B cell (primary cell): Measurements from ENCODE around the gene GALNT18. TPM values are rescaled to one million over a fixed set of nuclear protein-coding genes. Genes with fewer than 3 reads are reported as not detected.

Source experiments
- ATAC-seq: fragments of 200-7000 bp; cut with Tn5 transposase; one replicate; pipeline ENCODE4 v1.10.0; 2021; ENCODE audit warnings: low read depth, mild to moderate bottlenecking, moderate number of reproducible peaks, moderate library complexity
- CTCF ChIA-PET: fragments of 350-600 bp; sonication (Branson Sonifier 250); formaldehyde crosslinking; loops from one replicate; lab custom pipeline; 2021; ENCODE audit warnings: antibody characterized with exemption, inconsistent platforms; lab: Charles Lee
- POLR2A ChIA-PET: fragments of 350-600 bp; sonication (Branson Sonifier 250); formaldehyde crosslinking; loops from one replicate; lab custom pipeline; 2021; ENCODE audit warnings: antibody characterized with exemption; lab: Charles Lee
- DNase-seq: peaks from one replicate; pipeline ENCODE4 v3.0.0; 2013
- H2AFZ ChIP-seq: 2 replicates; pipeline ENCODE4 v1.6.1; 2012; ENCODE audit warnings: mild to moderate bottlenecking, low read depth, low read length; ENCODE audit not compliant: insufficient read depth, poor library complexity, severe bottlenecking
- H3K27ac ChIP-seq, 2 donors: 1 replicate in 1 of 2; 2 replicates in 1 of 2; pipeline ENCODE4 v1.5.1; 2012 to 2013; ENCODE audit warnings: low read length in 2 of 2, mild to moderate bottlenecking in 2 of 2, moderate library complexity in 1 of 2
- H3K27me3 ChIP-seq, 4 experiments: fragments of 200-600 bp in 1 of 4; sonication (generic) in 1 of 4; replicated peaks in 1 of 4; 1 replicate in 2 of 4; 2 replicates in 2 of 4; pipeline versions ENCODE4 v1.6.1 to v1.7.0; 2013 to 2016; ENCODE audit warnings: low read length in 3 of 4, mild to moderate bottlenecking in 2 of 4, mixed read lengths in 1 of 4, moderate library complexity in 1 of 4; ENCODE audit not compliant: insufficient read depth in 4 of 4, control insufficient read depth in 3 of 4; ENCODE audit errors: control extremely low read depth in 1 of 4
- H3K36me3 ChIP-seq, 2 experiments: replicated peaks in 1 of 2; 1 replicate in 1 of 2; 2 replicates in 1 of 2; pipeline versions ENCODE4 v1.6.1 to v1.7.1; 2013; ENCODE audit warnings: low read length in 1 of 2; ENCODE audit not compliant: insufficient read depth in 2 of 2, control insufficient read depth in 1 of 2; ENCODE audit errors: control extremely low read depth in 1 of 2, extremely low read depth in 1 of 2
- H3K4me1 ChIP-seq, 2 donors: fragments of 200-600 bp in 1 of 2; sonication (generic) in 1 of 2; 1 replicate in 1 of 2; 2 replicates in 1 of 2; pipeline versions ENCODE4 v1.5.1 to v1.6.1; 2013 to 2017; ENCODE audit warnings: low read length in 2 of 2; ENCODE audit not compliant: control insufficient read depth in 2 of 2, insufficient read depth in 2 of 2
- H3K4me2 ChIP-seq: replicated peaks from 2 replicates; pipeline ENCODE3; 2012; ENCODE audit warnings: mild to moderate bottlenecking, low read depth, low read length; ENCODE audit not compliant: poor library complexity, severe bottlenecking
- H3K4me3 ChIP-seq, 5 experiments: fragments of 200-600 bp in 1 of 5; sonication (generic) in 1 of 5; 1 replicate in 3 of 5; 2 replicates in 2 of 5; pipeline versions ENCODE4 v1.5.1 to v1.7.0; 2011 to 2016; ENCODE audit warnings: low read length in 4 of 5, mild to moderate bottlenecking in 4 of 5, low read depth in 2 of 5, control low read depth in 1 of 5, moderate library complexity in 1 of 5; ENCODE audit not compliant: insufficient read depth in 1 of 5; ENCODE audit errors: control extremely low read depth in 1 of 5, extremely low read depth in 1 of 5
- H3K79me2 ChIP-seq: fragments of 200-600 bp; sonication (generic); one replicate; pipeline ENCODE4 v1.6.0; 2016; ENCODE audit warnings: low read length; ENCODE audit not compliant: control insufficient read depth, insufficient read depth
- H3K9ac ChIP-seq: fragments of 200-600 bp; sonication (generic); 2 replicates; pipeline ENCODE4 v1.6.1; 2017; ENCODE audit warnings: mild to moderate bottlenecking, low read length, moderate library complexity
- H3K9me3 ChIP-seq, 3 donors: one replicate each; pipeline versions ENCODE4 v1.6.1 to v1.7.1; 2013; ENCODE audit warnings: low read length in 2 of 3; ENCODE audit not compliant: control insufficient read depth in 2 of 3, insufficient read depth in 1 of 3; ENCODE audit errors: control extremely low read depth in 1 of 3
- H4K20me1 ChIP-seq: 2 replicates; pipeline ENCODE4 v1.6.0; 2012; ENCODE audit warnings: mild to moderate bottlenecking, low read length; ENCODE audit not compliant: insufficient read depth, control insufficient read depth, poor library complexity, severe bottlenecking
- H3K27ac Mint-ChIP-seq: one replicate; pipeline ENCODE4 v1.8.0; 2021; ENCODE audit warnings: mixed read lengths
- H3K27me3 Mint-ChIP-seq: one replicate; pipeline ENCODE4 v1.8.0; 2021; ENCODE audit warnings: mixed read lengths
- H3K4me1 Mint-ChIP-seq: one replicate; pipeline ENCODE4 v1.8.0; 2021; ENCODE audit warnings: mixed read lengths
- H3K4me3 Mint-ChIP-seq: one replicate; pipeline ENCODE4 v1.8.0; 2021; ENCODE audit warnings: mixed read lengths
- H3K9me3 Mint-ChIP-seq: one replicate; pipeline ENCODE4 v1.8.0; 2022; ENCODE audit warnings: mixed read lengths; ENCODE audit not compliant: insufficient read depth
- EZH2 ChIP-seq: IDR thresholded peaks from 2 replicates; pipeline ENCODE4 v1.6.1; 2012; ENCODE audit warnings: borderline replicate concordance, low read depth, mild to moderate bottlenecking, moderate library complexity, low read length; ENCODE audit not compliant: insufficient read depth, poor library complexity, severe bottlenecking
- WGBS: methylation state at CpG from one replicate; pipeline ENCODE4 v1.1.5; 2013; ENCODE audit warnings: missing lambda C conversion rate; ENCODE audit not compliant: insufficient coverage; 5-methylcytosine and 5-hydroxymethylcytosine counted together
- intact Hi-C: fragments of 100-400 bp; cut with micrococcal nuclease; formaldehyde crosslinking; loops from one replicate; pipeline ENCODE4 v1.10.0; 2022
- polyA plus RNA-seq: library from polyadenylated mRNA; depleted of rRNA; stranded (reverse); fragments of >200 nt; gene quantifications from 2 replicates; pipeline ENCODE4 v1.2.3, GENCODE V29; 2012
- total RNA-seq, 2 donors: library from RNA; stranded (reverse); fragments of 120-200 nt in 1 of 2; gene quantifications; 1 replicate in 1 of 2; 2 replicates in 1 of 2; pipeline versions ENCODE4 v1.2.3 to v1.2.4, GENCODE V29; 2013 to 2022
- TF ChIP-seq, protein P1 (sequence below): fragments of 200-600 bp; IDR thresholded peaks from one replicate; pipeline ENCODE4 v1.8.0; 2022; ENCODE audit warnings: antibody characterized with exemption, mild to moderate bottlenecking

GALNT18 gene
- total and polyA plus RNA-seq, 2 donors (not counting 1 experiment from before 2014, with no cell fraction given) = not detected

DNA sequence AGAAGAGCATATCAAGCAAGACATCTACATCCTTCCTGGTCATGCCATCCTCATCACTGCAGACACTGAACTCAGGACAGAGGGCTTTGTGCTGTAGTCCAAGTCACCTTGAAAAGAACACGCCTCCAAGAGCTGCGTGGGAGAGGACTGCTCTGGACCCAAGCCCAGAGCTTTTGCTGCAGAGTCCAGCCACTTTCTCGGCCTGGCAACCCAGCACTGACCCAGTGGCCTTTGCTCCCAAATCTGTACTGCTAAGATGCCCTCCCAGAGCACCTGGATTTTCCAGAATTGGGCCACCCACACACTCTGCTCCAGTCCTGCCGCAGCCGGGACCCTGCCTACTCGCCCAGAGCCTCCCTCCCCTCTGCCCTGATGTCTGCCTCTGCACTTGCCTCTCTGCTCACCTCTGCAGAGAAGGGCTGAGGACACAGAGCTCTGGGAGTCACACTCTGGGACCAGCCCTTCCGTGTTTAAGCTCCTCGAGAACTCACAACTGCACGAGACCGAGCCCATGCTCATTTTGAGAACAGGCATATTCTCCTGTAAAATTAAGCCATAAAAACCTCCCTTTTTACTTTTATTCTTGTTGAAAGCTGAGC lies 185.0 kb downstream of the GALNT18 start:
- no peak overlapping the region for H3K4me2 ChIP-seq
- Mint-ChIP-seq H3K4me1 (no peaks in the 10 kb centered on the region), H3K9me3 (no peaks in the 10 kb centered on the region), H3K27me3 (no peaks in the 10 kb centered on the region), H3K27ac (no peak overlapping the region), H3K4me3 (no peak overlapping the region)
- WGBS = 80% methylated on average over 8 of the region's 10 CpGs
- no peaks in the 10 kb centered on the region for H3K79me2 ChIP-seq
- no peak for ATAC-seq
- H3K9me3 ChIP-seq = no peaks in the 10 kb centered on the region
- peaks cover 0 to 3% (median 0%) of the 10 kb centered on the region in 4 experiments for H3K27me3 ChIP-seq
- ChIA-PET CTCF (no interaction called here), POLR2A (no interaction called here)
- H3K9ac ChIP-seq = no peak overlapping the region
- no peaks in the 10 kb centered on the region for H3K36me3 ChIP-seq
- intact Hi-C loops = no loop called here
- TF ChIP-seq, protein P1, sequence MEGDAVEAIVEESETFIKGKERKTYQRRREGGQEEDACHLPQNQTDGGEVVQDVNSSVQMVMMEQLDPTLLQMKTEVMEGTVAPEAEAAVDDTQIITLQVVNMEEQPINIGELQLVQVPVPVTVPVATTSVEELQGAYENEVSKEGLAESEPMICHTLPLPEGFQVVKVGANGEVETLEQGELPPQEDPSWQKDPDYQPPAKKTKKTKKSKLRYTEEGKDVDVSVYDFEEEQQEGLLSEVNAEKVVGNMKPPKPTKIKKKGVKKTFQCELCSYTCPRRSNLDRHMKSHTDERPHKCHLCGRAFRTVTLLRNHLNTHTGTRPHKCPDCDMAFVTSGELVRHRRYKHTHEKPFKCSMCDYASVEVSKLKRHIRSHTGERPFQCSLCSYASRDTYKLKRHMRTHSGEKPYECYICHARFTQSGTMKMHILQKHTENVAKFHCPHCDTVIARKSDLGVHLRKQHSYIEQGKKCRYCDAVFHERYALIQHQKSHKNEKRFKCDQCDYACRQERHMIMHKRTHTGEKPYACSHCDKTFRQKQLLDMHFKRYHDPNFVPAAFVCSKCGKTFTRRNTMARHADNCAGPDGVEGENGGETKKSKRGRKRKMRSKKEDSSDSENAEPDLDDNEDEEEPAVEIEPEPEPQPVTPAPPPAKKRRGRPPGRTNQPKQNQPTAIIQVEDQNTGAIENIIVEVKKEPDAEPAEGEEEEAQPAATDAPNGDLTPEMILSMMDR = no peak
- TF ChIP-seq EZH2 = no peak
- no peak for DNase-seq
- H3K4me3 ChIP-seq = no peak overlapping the region
- no peaks in the 10 kb centered on the region for H4K20me1 ChIP-seq
- no peak overlapping the region for H3K27ac ChIP-seq
- no peaks in the 10 kb centered on the region for H3K4me1 ChIP-seq
- H2AFZ ChIP-seq = no peak overlapping the region

DNA sequence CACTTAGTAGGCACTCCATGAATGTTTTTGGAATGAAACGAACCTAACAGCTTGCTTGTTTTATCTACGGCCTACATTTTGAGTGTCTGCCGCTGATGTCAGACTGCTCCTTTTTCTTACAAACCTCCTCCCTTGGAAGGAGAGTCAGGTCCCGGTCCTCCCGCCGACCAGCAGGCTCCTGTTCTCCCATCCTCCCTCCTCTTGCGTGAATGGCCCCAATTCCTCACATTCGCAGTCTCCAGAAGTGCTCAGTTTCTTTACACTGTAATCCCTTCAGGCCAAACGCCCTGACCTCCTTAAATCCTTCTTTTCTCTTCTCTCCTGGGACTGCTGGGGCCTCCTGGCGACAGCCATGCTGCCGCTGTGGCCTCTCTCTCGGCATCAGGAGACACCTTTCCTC lies 186.2 kb downstream of the GALNT18 start:
- H3K36me3 ChIP-seq = no peaks in the 10 kb centered on the region
- ATAC-seq (no peak), DNase-seq (no peak)
- WGBS = 91% methylated on average over 8 of the region's 12 CpGs
- TF ChIP-seq, protein P1 = no peak
- no peak for TF ChIP-seq EZH2
- POLR2A ChIA-PET = no interaction called here
- H3K79me2 ChIP-seq = no peaks in the 10 kb centered on the region
- no peaks in the 10 kb centered on the region for H3K4me1 ChIP-seq
- no peak overlapping the region for H3K4me3 ChIP-seq
- no peaks in the 10 kb centered on the region for H4K20me1 ChIP-seq
- H2AFZ ChIP-seq = no peak overlapping the region
- peaks cover 0 to 3% (median 0%) of the 10 kb centered on the region in 4 experiments for H3K27me3 ChIP-seq
- Mint-ChIP-seq H3K9me3 (no peaks in the 10 kb centered on the region), H3K27me3 (no peaks in the 10 kb centered on the region), H3K4me1 (no peaks in the 10 kb centered on the region), H3K27ac (no peak overlapping the region), H3K4me3 (no peak overlapping the region)
- CTCF ChIA-PET = no interaction called here
- intact Hi-C loops = no loop called here
- no peak overlapping the region for H3K9ac ChIP-seq
- no peaks in the 10 kb centered on the region for H3K9me3 ChIP-seq
- no peak overlapping the region for H3K27ac ChIP-seq
- no peak overlapping the region for H3K4me2 ChIP-seq
